Islet precursor cell (in vitro differentiated cells): Measurements from ENCODE around the gene HARBI1.

Source experiments
- DNase-seq: peaks from one replicate; pipeline ENCODE4 v3.0.0-alpha.2; 2018

Gene HARBI1

GRCh38 chr11:46617134-46617971 lies at the start of gene HARBI1, which contains the start of gene ATG13:
TSS of gene HARBI1 (minus strand) at chr11:46617227. CDS start at chr11:46616237, 990 bp downstream.
TSS of gene ATG13 (plus strand) at chr11:46617553. CDS start at chr11:46644292, 26,739 bp downstream.
- peak; percentile 96 for DNase-seq

GRCh38 chr11:46666516-46666915 lies 49.5 kb upstream of the HARBI1 start:
- DNase-seq = no peak

- no peak for DNase-seq
These were observed 48.3 kb upstream of the HARBI1 start for GRCh38 chr11:46665356-46665755.

GRCh38 chr11:46664612-46665011 lies 47.6 kb upstream of the HARBI1 start:
- DNase-seq = no peak

GRCh38 chr11:46663277-46663940 lies 46.4 kb upstream of the HARBI1 start:
- DNase-seq = no peak

- DNase-seq = no peak
These were observed 45.3 kb upstream of the HARBI1 start for GRCh38 chr11:46662366-46662765.

- no peak for DNase-seq
These were observed 44.8 kb upstream of the HARBI1 start for GRCh38 chr11:46661836-46662235.

- DNase-seq = no peak
These were observed 42.9 kb upstream of the HARBI1 start for GRCh38 chr11:46659908-46660307.

- DNase-seq = no peak
These were observed 41.2 kb upstream of the HARBI1 start for GRCh38 chr11:46658259-46658658.

GRCh38 chr11:46657186-46657585 lies 40.2 kb upstream of the HARBI1 start:
- no peak for DNase-seq

GRCh38 chr11:46655631-46656030 lies 38.6 kb upstream of the HARBI1 start:
- no peak for DNase-seq

GRCh38 chr11:46649180-46649738 lies 32.2 kb upstream of the HARBI1 start:
- DNase-seq = peak; percentile 67

GRCh38 chr11:46643986-46644385 lies 27.0 kb upstream of the HARBI1 start:
- no peak for DNase-seq

GRCh38 chr11:46643531-46643930 lies 26.5 kb upstream of the HARBI1 start:
- no peak for DNase-seq

GRCh38 chr11:46642627-46643335 lies 25.8 kb upstream of the HARBI1 start:
- no peak for DNase-seq

- DNase-seq = no peak
These were observed 24.6 kb upstream of the HARBI1 start for GRCh38 chr11:46641639-46642038.

- no peak for DNase-seq
These were observed 23.2 kb upstream of the HARBI1 start for GRCh38 chr11:46640036-46640788.

GRCh38 chr11:46639197-46639839 lies 22.3 kb upstream of the HARBI1 start:
- DNase-seq = no peak

- DNase-seq = no peak
These were observed 20.5 kb upstream of the HARBI1 start for GRCh38 chr11:46637546-46637945.

- no peak for DNase-seq
These were observed 18.6 kb upstream of the HARBI1 start for GRCh38 chr11:46635557-46636139.
